Kidney (tissue), 14 donors: ENCODE results near the gene CNTFR. TPM values are rescaled to one million over a fixed set of nuclear protein-coding genes. Genes with fewer than 3 reads are reported as not detected.

ENCODE experiments used
- DNase-seq, 5 donors: peaks; one replicate each; pipeline ENCODE4 v3.0.0-alpha.2; 2013 to 2020
- FAIRE-seq: peaks from 2 replicates; lab custom pipeline; 2012; peaks lifted over from hg19 to GRCh38; lab: Jason Lieb, UNC
- H3K27ac ChIP-seq, 2 donors: one replicate each; pipeline ENCODE4 v1.7.0; 2013; ENCODE audit warnings: low read depth in 2 of 2, low read length in 2 of 2, inconsistent platforms in 1 of 2
- H3K27me3 ChIP-seq: one replicate; pipeline ENCODE4 v1.7.1; 2013; ENCODE audit warnings: low read length, inconsistent platforms; ENCODE audit not compliant: control insufficient read depth, insufficient read depth
- H3K36me3 ChIP-seq, 3 donors: one replicate each; pipeline versions ENCODE4 v1.7.0 to v1.7.1; 2013; ENCODE audit warnings: low read length in 3 of 3, control low read depth in 1 of 3, inconsistent platforms in 1 of 3; ENCODE audit not compliant: insufficient read depth in 3 of 3, control insufficient read depth in 2 of 3
- H3K4me1 ChIP-seq, 3 donors: one replicate each; pipeline versions ENCODE4 v1.7.0 to v1.7.1; 2013; ENCODE audit warnings: low read length in 3 of 3, inconsistent platforms in 1 of 3, low read depth in 1 of 3; ENCODE audit not compliant: control insufficient read depth in 2 of 3, insufficient read depth in 2 of 3
- H3K4me3 ChIP-seq, 3 donors: one replicate each; pipeline versions ENCODE4 v1.7.0 to v1.8.1; 2013; ENCODE audit warnings: low read length in 3 of 3, control low read depth in 1 of 3, inconsistent platforms in 1 of 3
- H3K9ac ChIP-seq, 3 donors: one replicate each; pipeline versions ENCODE4 v1.7.0 to v1.7.1; 2013; ENCODE audit warnings: low read length in 3 of 3, control low read depth in 1 of 3, inconsistent platforms in 1 of 3
- H3K9me3 ChIP-seq, 3 donors: one replicate each; pipeline versions ENCODE4 v1.7.0 to v1.7.1; 2013; ENCODE audit warnings: low read length in 3 of 3, control low read depth in 1 of 3, inconsistent platforms in 1 of 3; ENCODE audit not compliant: control insufficient read depth in 2 of 3, insufficient read depth in 1 of 3
- intact Hi-C: fragments of 100-400 bp; cut with DNase I; formaldehyde crosslinking; loops from one replicate; pipeline ENCODE4 v1.11.1; 2022
- polyA plus RNA-seq: library from polyadenylated mRNA; stranded (reverse); fragments of 350-450 nt; fragmentation: Illumina TruSeq; extraction: RNeasy Lipid Tissue Mini Kit (QIAGEN cat#74804); gene quantifications from one replicate; pipeline ENCODE4 v1.2.3, GENCODE V29; 2014; ENCODE audit warnings: low read depth, low replicate concordance; ENCODE audit not compliant: insufficient read depth
- total RNA-seq: library from RNA; stranded (reverse); fragmentation: NEBNext Ultra II Directional; extraction: Animal tissue kit (Norgen Biotek cat#: 25700); gene quantifications from one replicate; pipeline ENCODE4 v1.2.1, GENCODE V29; 2021
- TF ChIP-seq, protein P1 (sequence below): IDR thresholded peaks from 3 replicates; pipeline ENCODE4 v1.5.1; 2012; ENCODE audit warnings: mild to moderate bottlenecking, moderate library complexity, borderline replicate concordance; ENCODE audit not compliant: insufficient read depth; ENCODE audit errors: extremely low read depth
- donor health status: control.
- donor health status: control.
- donor health status: control.
- donor health status: control.
- donor health status: control.
- donor health status: DM: yes; HTN: yes; CAD: no.
- donor health status: Normal renal cell carcinoma (clear cell type).

Gene CNTFR
- total and polyA plus RNA-seq, 2 donors from 2014 or later: 1.7 to 3.7 TPM

DNA sequence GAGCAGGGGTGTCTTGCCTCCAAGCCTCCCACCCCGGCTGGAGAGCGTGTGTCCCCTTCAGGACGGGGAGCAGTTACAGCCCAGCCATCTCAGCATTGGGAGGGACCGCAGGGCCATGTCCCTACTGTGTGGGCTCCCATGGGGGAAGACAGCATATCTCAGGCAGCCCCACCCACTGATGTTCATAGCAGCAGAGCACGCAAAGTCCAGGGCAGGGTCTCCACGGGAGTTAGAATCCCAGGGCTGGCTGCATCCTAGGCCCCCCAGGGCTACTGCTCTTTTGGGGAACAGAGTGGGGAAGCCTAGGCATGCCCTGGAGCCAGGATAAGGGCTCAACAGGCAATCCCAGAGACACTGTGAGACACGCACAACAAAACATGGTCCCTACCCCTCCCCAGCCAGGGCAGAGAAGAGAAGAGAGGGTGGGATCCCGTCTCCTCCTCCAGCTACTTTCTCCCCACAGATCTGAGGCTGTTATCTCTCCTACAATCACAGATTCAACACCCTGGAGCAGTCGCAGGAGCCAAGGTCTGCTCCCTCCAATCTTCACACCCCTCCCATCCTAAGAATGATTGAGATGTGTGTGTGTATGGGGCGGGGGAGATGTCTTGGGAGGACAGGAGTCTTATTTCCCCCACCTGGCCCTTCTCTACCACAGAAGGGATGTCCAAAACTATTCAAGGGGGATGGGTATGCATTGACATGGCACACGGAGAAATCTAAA lies 3.4 kb downstream of the CNTFR start:
- Histone ChIP-seq H3K9me3 (no peaks in the 10 kb centered on the region), H3K27me3 (peaks cover 11% of the 10 kb centered on the region), H3K27ac (no peak overlapping the region), H3K9ac (no peak overlapping the region), H3K36me3 (no peaks in the 10 kb centered on the region), H3K4me1 (peaks cover 0 to 3% (median 0%) of the 10 kb centered on the region in 3 donors), H3K4me3 (no peak overlapping the region)
- DNase-seq (peak in 3 of 5 donors; percentile 39 to 47 (median 45)), FAIRE-seq (no peak)
- TF ChIP-seq, protein P1, sequence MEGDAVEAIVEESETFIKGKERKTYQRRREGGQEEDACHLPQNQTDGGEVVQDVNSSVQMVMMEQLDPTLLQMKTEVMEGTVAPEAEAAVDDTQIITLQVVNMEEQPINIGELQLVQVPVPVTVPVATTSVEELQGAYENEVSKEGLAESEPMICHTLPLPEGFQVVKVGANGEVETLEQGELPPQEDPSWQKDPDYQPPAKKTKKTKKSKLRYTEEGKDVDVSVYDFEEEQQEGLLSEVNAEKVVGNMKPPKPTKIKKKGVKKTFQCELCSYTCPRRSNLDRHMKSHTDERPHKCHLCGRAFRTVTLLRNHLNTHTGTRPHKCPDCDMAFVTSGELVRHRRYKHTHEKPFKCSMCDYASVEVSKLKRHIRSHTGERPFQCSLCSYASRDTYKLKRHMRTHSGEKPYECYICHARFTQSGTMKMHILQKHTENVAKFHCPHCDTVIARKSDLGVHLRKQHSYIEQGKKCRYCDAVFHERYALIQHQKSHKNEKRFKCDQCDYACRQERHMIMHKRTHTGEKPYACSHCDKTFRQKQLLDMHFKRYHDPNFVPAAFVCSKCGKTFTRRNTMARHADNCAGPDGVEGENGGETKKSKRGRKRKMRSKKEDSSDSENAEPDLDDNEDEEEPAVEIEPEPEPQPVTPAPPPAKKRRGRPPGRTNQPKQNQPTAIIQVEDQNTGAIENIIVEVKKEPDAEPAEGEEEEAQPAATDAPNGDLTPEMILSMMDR: no peak
- intact Hi-C loops: no loop called here

DNA sequence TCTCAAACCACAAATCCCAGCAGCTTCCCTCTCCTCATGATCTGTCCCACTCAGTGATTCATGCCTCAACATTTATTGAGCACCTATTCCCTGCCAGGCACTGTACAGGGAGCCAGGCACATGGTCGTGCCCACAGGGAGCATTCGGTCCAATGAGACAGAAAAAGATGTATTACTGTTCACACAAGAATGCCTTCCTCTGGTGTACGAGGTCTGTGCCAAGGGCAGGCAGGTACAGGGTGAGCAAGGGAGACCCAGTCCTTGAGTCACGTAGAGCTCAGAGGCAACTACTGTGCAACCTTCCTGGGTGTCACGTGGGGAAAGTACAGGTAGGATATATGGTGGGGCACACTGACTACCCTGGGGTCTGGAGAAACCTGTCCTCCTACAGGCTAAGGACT lies 4.6 kb downstream of the CNTFR start:
- no peak for FAIRE-seq
- no peak overlapping the region for H3K27ac ChIP-seq
- H3K9me3 ChIP-seq: no peaks in the 10 kb centered on the region
- H3K4me3 ChIP-seq: no peak overlapping the region
- H3K36me3 ChIP-seq: no peaks in the 10 kb centered on the region
- H3K9ac ChIP-seq: no peak overlapping the region
- H3K27me3 ChIP-seq: peaks cover 11% of the 10 kb centered on the region
- intact Hi-C loops: no loop called here
- H3K4me1 ChIP-seq: peaks cover 0 to 3% (median 0%) of the 10 kb centered on the region in 3 donors
- no peak for DNase-seq
- TF ChIP-seq, protein P1: no peak

- Histone ChIP-seq H3K9ac (no peak overlapping the region), H3K27me3 (peaks cover 5% of the 10 kb centered on the region), H3K27ac (no peak overlapping the region), H3K4me1 (no peaks in the 10 kb centered on the region), H3K4me3 (no peak overlapping the region), H3K36me3 (no peaks in the 10 kb centered on the region), H3K9me3 (no peaks in the 10 kb centered on the region)
- intact Hi-C loops: no loop called here
- FAIRE-seq: no peak
- no peak for DNase-seq
- TF ChIP-seq, protein P1: no peak
These were observed 6.7 kb downstream of the CNTFR start for GRCh38 chr9:34582787-34583186.

- no peak overlapping the region for H3K4me3 ChIP-seq
- TF ChIP-seq, protein P1: no peak
- intact Hi-C loops: no loop called here
- no peak overlapping the region for H3K27ac ChIP-seq
- no peaks in the 10 kb centered on the region for H3K9me3 ChIP-seq
- H3K9ac ChIP-seq: no peak overlapping the region
- FAIRE-seq: no peak
- peaks cover 2% of the 10 kb centered on the region for H3K27me3 ChIP-seq
- no peak for DNase-seq
- no peaks in the 10 kb centered on the region for H3K4me1 ChIP-seq
- no peaks in the 10 kb centered on the region for H3K36me3 ChIP-seq
These were observed 8.2 kb downstream of the CNTFR start for GRCh38 chr9:34581318-34581717.
